SK-N-DZ (cell line): Measurements from ENCODE around the gene MRPL2.
A peak's percentile ranks its signal among the peaks of the same experiment; 100 is the strongest.

Experiments used
- DNase-seq: peaks from one replicate; pipeline ENCODE4 v3.0.0-alpha.2; 2015; ENCODE audit warnings: low spot score

Gene MRPL2

GRCh38 chr6:43021270-43022047 lies 37.8 kb downstream of the MRPL2 start, which contains the start of gene RRP36:
Gene RRP36 (plus strand): TSS chr6:43021623. CDS start chr6:43021655, 32 bp downstream.
- peak; percentile 70 for DNase-seq

DNA sequence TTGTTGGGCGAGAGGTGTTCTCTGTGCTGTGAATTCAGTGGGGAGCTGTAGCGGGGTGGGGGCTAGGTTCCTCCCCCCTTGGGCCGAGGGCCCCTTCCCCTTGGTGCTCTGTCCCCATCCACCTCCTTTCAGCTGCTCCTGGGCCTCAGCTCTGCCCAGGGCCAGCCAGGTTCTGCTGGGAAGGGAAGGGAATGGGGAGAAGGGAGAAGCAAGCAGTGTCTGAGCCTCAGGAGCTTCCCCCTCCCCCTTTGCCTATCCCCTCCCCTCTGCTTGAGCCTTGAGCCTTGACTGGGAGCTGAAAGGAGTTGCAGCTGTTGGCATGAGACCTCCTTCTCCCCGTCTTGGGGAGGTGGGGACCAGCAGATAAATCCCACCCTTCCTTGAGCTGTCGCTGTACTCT lies 38.4 kb downstream of the MRPL2 start:
- no peak for DNase-seq

- no peak for DNase-seq
Observed at GRCh38 chr6:43020052-43020705, 39.1 kb downstream of the MRPL2 start.

GRCh38 chr6:43019152-43019551 lies 40.1 kb downstream of the MRPL2 start:
- DNase-seq: no peak

DNA sequence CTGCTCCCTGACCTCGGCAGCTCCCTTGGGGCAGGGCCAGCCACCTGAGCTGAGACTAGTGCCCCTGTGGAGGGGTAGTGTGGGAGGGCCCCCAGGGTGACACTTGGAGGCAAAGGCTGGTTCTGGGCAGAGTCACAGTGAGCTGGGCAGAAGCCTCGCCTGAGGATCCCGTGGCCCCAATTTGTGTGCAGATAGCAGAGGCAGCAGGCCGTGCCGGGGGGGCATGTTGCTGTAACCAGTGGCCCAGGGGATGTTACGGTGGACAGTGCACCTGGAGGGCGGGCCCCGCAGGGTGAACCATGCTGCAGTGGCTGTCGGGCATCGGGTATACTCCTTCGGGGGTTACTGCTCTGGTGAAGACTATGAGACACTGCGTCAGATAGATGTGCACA lies 42.3 kb downstream of the MRPL2 start:
- DNase-seq: no peak

DNA sequence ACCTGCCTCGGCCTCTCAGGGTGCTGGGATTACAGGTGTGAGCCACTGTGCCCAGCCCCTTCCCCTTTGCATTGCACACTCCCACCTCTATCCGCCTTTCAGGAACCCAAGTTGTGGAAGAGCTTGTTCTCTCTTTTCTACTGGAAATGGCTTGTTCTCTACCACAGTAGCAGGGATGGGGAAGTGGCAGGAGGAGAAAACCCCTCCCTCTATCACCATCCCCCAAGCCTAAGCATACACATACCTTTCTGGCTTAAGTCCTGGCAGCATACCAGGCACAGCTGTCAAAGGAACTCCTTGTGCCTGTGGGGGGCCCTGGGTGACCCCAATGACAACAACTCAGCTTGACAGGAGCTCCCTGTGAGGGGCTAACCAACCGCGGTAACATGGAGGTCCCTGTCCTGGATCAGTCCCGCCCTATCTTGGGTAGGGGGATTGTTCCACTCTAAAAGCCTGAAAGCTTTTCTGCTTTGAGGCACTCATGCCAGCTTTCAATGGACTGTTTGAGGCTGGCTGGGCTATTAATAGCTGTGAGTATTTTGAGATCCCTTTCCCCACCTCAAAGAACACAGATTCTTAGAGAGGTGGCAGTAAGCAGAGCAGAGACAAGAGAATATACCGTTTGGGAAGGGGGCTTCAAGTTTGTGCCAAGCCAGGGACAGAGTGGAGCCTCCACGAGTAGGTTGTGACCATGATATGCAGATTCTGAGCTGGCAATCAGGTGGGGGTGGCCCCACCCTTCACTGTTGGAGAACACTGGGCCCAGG lies 42.9 kb downstream of the MRPL2 start:
- no peak for DNase-seq

GRCh38 chr6:43014434-43014909 lies 44.8 kb downstream of the MRPL2 start:
- DNase-seq: no peak

- peak; percentile 100 for DNase-seq
Observed at GRCh38 chr6:43013843-43014433, 45.3 kb downstream of the MRPL2 start, which contains the start of the genes KLHDC3 and MEA1. Gene KLHDC3 (plus strand): TSS chr6:43014249. CDS start chr6:43017193, 2,944 bp downstream. Gene MEA1 (minus strand): TSS chr6:43013946. CDS start chr6:43013813, 133 bp downstream.

- DNase-seq: peak; percentile 26
Observed at GRCh38 chr6:43013097-43013842, 46.0 kb downstream of the MRPL2 start.

GRCh38 chr6:43012364-43012763 lies 46.9 kb downstream of the MRPL2 start:
- DNase-seq: no peak

DNA sequence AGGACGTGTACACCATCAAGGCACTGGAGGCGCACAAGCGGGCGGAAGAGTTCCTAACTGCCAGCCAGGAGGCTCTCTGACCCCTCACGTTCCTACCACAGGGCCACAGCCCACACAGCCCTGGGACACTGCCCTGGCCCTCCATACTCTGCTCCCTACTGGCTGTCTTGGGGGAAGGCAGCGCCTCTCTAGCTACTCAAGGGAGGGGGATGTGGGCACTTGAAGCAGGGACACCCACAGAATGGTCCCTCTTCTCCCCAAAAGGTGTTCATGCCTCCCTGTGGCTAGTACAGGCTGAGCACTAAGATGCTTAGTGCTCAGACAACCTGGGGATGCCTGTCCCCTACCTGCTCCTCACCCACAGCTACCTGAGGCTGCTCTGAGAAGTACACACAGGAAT lies 48.0 kb downstream of the MRPL2 start:
- no peak for DNase-seq

DNA sequence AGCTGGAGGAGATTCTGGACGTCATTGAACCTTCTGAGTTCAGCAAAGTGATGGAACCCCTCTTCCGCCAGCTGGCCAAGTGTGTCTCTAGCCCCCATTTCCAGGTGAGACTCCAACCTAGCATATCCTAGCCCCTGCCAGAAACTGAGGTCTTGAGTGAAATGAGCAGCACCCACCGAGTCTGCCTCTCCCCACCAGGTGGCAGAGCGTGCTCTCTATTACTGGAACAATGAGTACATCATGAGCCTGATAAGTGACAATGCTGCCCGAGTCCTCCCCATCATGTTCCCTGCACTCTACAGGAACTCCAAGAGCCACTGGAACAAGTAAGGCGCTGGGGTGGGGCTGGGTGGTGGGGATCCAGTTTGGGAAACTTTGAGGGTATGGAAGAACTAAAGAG lies 50.1 kb downstream of the MRPL2 start:
- DNase-seq: no peak

- DNase-seq: no peak
Observed at GRCh38 chr6:43007126-43007525, 52.1 kb downstream of the MRPL2 start.

DNA sequence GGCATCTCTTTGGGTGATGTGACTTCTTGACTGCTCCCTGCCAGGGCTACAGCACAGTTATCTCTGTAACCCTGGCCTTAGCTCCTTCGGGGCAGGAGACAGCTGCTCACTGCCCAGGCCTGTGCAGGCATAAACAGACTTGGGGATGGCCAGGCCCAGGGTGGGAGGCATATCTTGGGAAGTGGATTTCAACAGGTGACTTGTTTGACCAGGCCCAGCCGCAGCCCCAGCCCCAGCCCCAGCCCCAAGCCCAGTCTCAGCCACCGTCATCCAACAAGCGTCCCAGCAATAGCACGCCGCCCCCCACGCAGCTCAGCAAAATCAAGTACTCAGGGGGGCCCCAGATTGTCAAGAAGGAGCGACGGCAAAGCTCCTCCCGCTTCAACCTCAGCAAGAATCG lies 53.0 kb downstream of the MRPL2 start:
- DNase-seq: no peak

DNA sequence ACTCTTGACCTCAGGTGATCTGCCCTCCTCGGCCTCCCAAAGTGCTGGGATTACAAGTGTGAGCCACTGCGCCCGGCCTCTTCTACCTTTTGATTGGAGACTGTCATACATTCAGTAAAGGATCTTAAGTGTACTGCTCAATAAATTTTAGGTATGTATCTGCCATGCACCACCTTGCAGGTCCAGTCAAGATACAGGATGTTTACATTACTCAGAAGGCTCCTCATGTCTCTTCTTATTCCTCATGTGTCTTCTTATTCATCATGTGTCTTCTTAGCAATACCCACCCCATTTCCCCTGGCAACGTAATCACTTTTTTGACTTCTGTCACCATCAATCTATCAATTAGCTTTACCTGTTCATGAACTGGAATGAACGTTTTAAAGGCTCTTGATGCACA lies 53.4 kb downstream of the MRPL2 start:
- DNase-seq: no peak
